EL (cell line): Measurements from ENCODE around the gene LRIT3.

Experiments used
- DNase-seq: peaks from one replicate; pipeline ENCODE4 v3.0.0-alpha.2; 2016

LRIT3 gene

GRCh38 chr4:109912706-109913595, 65.0 kb downstream of the LRIT3 start, which contains the start of gene EGF:
EGF (plus strand) TSS chr4:109912883; CDS start chr4:109913336, 453 bp downstream.
- DNase-seq = peak; percentile 46

- no peak for DNase-seq
Observed at GRCh38 chr4:109913596-109914241, 65.8 kb downstream of the LRIT3 start.

GRCh38 chr4:109914322-109914721, 66.4 kb downstream of the LRIT3 start:
- DNase-seq = no peak

GRCh38 chr4:109915385-109916026, 67.6 kb downstream of the LRIT3 start:
- DNase-seq = no peak

- no peak for DNase-seq
Observed at GRCh38 chr4:109916027-109916409, 68.1 kb downstream of the LRIT3 start.

GRCh38 chr4:109921384-109921808, 73.5 kb downstream of the LRIT3 start:
- peak; percentile 92 for DNase-seq
